Activated naive CD4-positive, alpha-beta T cell treated with anti-CD3 and anti-CD28 coated beads, Interleukin-2, amount 50 U/mL, for 72 hours (primary cell): ENCODE results near the gene OR1N1. TPM values are rescaled to one million over a fixed set of nuclear protein-coding genes. Genes with fewer than 3 reads are reported as not detected.
A peak's percentile ranks its signal among the peaks of the same experiment; 100 is the strongest.
"Not testable (repeated sequence)": the region's sequence is repeated elsewhere in the genome, so short reads cannot be mapped to it uniquely, and the experiment has no call there.

ENCODE experiments used
- ATAC-seq, 2 donors: fragments of 150-1000 bp; cut with Tn5 transposase; 2 replicates each; pipeline ENCODE4 v1.10.0; 2021; ENCODE audit warnings: mild to moderate bottlenecking in 2 of 2, moderate library complexity in 2 of 2
- DNase-seq, 2 donors: peaks; one replicate each; pipeline ENCODE4 v3.0.0; 2021 to 2022; ENCODE audit warnings: low spot score in 2 of 2
- H3K27ac Mint-ChIP-seq, 2 donors: one replicate each; pipeline ENCODE4 v1.8.0; 2022; ENCODE audit warnings: mild to moderate bottlenecking in 2 of 2, mixed read lengths in 2 of 2
- H3K36me3 Mint-ChIP-seq, 2 donors: one replicate each; pipeline ENCODE4 v1.8.0; 2022; ENCODE audit warnings: mixed read lengths in 2 of 2
- H3K9me3 Mint-ChIP-seq, 2 donors: one replicate each; pipeline ENCODE4 v1.8.0; 2022; ENCODE audit warnings: mixed read lengths in 2 of 2
- total RNA-seq, 2 donors: library from RNA; stranded (reverse); gene quantifications; one replicate each; pipeline ENCODE4 v1.2.3, GENCODE V29; 2022

Gene OR1N1
- not detected for total RNA-seq

- no peak within 1 kb of the TSS for H3K27ac Mint-ChIP-seq
- H3K9me3 Mint-ChIP-seq = no peaks in the 10 kb centered on the region
- DNase-seq (no peak), ATAC-seq (no peak)
- no peaks in the 10 kb centered on the region for H3K36me3 Mint-ChIP-seq
Observed at GRCh38 chr9:122527193-122527592, at the start of gene OR1N1. Gene OR1N1, minus strand, starts transcription at chr9:122527293. Its CDS starts 0 bp downstream, at chr9:122527293.

- no peak for DNase-seq
- Mint-ChIP-seq H3K27ac (peak overlapping the region; percentile 21 to 61), H3K9me3 (no peaks in the 10 kb centered on the region), H3K36me3 (no peaks in the 10 kb centered on the region)
- ATAC-seq = peak; percentile 73 to 99
Observed at GRCh38 chr9:122572456-122572855, 45.4 kb upstream of the OR1N1 start.

- Mint-ChIP-seq H3K27ac (no peak overlapping the region), H3K9me3 (no peaks in the 10 kb centered on the region), H3K36me3 (no peaks in the 10 kb centered on the region)
- DNase-seq (no peak), ATAC-seq (no peak)
Observed at GRCh38 chr9:122567901-122568300, 40.8 kb upstream of the OR1N1 start.

- no peak overlapping the region for H3K27ac Mint-ChIP-seq
- peaks cover 0 to 4% of the 10 kb centered on the region in 2 donors for H3K9me3 Mint-ChIP-seq
- ATAC-seq (peak; percentile 20 to 35), DNase-seq (no peak)
- H3K36me3 Mint-ChIP-seq = no peaks in the 10 kb centered on the region
Observed at GRCh38 chr9:122562134-122562760, 35.2 kb upstream of the OR1N1 start.

- H3K9me3 Mint-ChIP-seq = peaks cover 0 to 4% of the 10 kb centered on the region in 2 donors
- H3K36me3 Mint-ChIP-seq = no peaks in the 10 kb centered on the region
- no peak overlapping the region for H3K27ac Mint-ChIP-seq
- DNase-seq (no peak), ATAC-seq (no peak)
Observed at GRCh38 chr9:122561446-122561845, 34.4 kb upstream of the OR1N1 start.

- no peaks in the 10 kb centered on the region for H3K9me3 Mint-ChIP-seq
- no peak within 1 kb of the TSS for H3K27ac Mint-ChIP-seq
- H3K36me3 Mint-ChIP-seq = no peaks in the 10 kb centered on the region
- DNase-seq (no peak), ATAC-seq (no peak)
Observed at GRCh38 chr9:122552812-122553211, 25.7 kb upstream of the OR1N1 start, which contains the start of gene OR1N2. Gene OR1N2, plus strand, starts transcription at chr9:122553112. Its CDS starts 100 bp downstream, at chr9:122553212.

GRCh38 chr9:122551371-122551770 lies 24.3 kb upstream of the OR1N1 start:
- Mint-ChIP-seq H3K27ac (no peak overlapping the region), H3K9me3 (no peaks in the 10 kb centered on the region), H3K36me3 (no peaks in the 10 kb centered on the region)
- DNase-seq (no peak), ATAC-seq (no peak)

- Mint-ChIP-seq H3K9me3 (no peaks in the 10 kb centered on the region), H3K27ac (no peak overlapping the region), H3K36me3 (no peaks in the 10 kb centered on the region)
- no peak for DNase-seq
- ATAC-seq = no peak
Observed at GRCh38 chr9:122546196-122546595, 19.1 kb upstream of the OR1N1 start.

- DNase-seq = no peak
- Mint-ChIP-seq H3K36me3 (peaks cover 0 to 7% of the 10 kb centered on the region in 2 donors), H3K27ac (no peak overlapping the region), H3K9me3 (peaks cover 6 to 7% of the 10 kb centered on the region in 2 donors)
- ATAC-seq = no peak
Observed at GRCh38 chr9:122538757-122539156, 11.7 kb upstream of the OR1N1 start.

GRCh38 chr9:122537066-122537465 lies 10.0 kb upstream of the OR1N1 start:
- not testable (repeated sequence) for H3K9me3 Mint-ChIP-seq, H3K27ac Mint-ChIP-seq, DNase-seq, H3K36me3 Mint-ChIP-seq, ATAC-seq

- H3K9me3 Mint-ChIP-seq = peaks cover 6 to 7% of the 10 kb centered on the region in 2 donors
- DNase-seq = no peak
- ATAC-seq = no peak
- H3K27ac Mint-ChIP-seq = no peak overlapping the region
- H3K36me3 Mint-ChIP-seq = peaks cover 0 to 7% of the 10 kb centered on the region in 2 donors
Observed at GRCh38 chr9:122536134-122536533, 9.0 kb upstream of the OR1N1 start.

GRCh38 chr9:122531157-122531556 lies 4.1 kb upstream of the OR1N1 start:
- DNase-seq, H3K27ac Mint-ChIP-seq, H3K9me3 Mint-ChIP-seq, H3K36me3 Mint-ChIP-seq, ATAC-seq: not testable (repeated sequence)

GRCh38 chr9:122526602-122527001 lies 491 bp downstream of the OR1N1 start:
- H3K36me3 Mint-ChIP-seq = no peaks in the 10 kb centered on the region
- H3K9me3 Mint-ChIP-seq = no peaks in the 10 kb centered on the region
- DNase-seq = no peak
- peak; percentile 40 to 48 for ATAC-seq
- no peak overlapping the region for H3K27ac Mint-ChIP-seq

- no peak for ATAC-seq
- no peaks in the 10 kb centered on the region for H3K36me3 Mint-ChIP-seq
- no peak for DNase-seq
- H3K9me3 Mint-ChIP-seq = no peaks in the 10 kb centered on the region
- no peak overlapping the region for H3K27ac Mint-ChIP-seq
Observed at GRCh38 chr9:122519376-122519775, 7.7 kb downstream of the OR1N1 start.

- H3K27ac Mint-ChIP-seq = no peak within 1 kb of the TSS
- H3K9me3 Mint-ChIP-seq = no peaks in the 10 kb centered on the region
- ATAC-seq (no peak), DNase-seq (no peak)
- no peaks in the 10 kb centered on the region for H3K36me3 Mint-ChIP-seq
Observed at GRCh38 chr9:122518841-122519240, 8.3 kb downstream of the OR1N1 start, which contains the start of gene OR1J4. Gene OR1J4, plus strand, starts transcription at chr9:122519141. Its CDS starts 0 bp downstream, at chr9:122519141.

GRCh38 chr9:122518226-122518625 lies 8.9 kb downstream of the OR1N1 start:
- H3K9me3 Mint-ChIP-seq = no peaks in the 10 kb centered on the region
- H3K27ac Mint-ChIP-seq = no peak overlapping the region
- H3K36me3 Mint-ChIP-seq = no peaks in the 10 kb centered on the region
- ATAC-seq = no peak
- DNase-seq = no peak

GRCh38 chr9:122510502-122510901 lies 16.6 kb downstream of the OR1N1 start, which contains the start of gene OR1J2:
Gene OR1J2, plus strand, starts transcription at chr9:122510802. Its CDS starts 0 bp downstream, at chr9:122510802.
- no peak for DNase-seq
- Mint-ChIP-seq H3K36me3 (no peaks in the 10 kb centered on the region), H3K9me3 (no peaks in the 10 kb centered on the region), H3K27ac (peak within 1 kb of the TSS in 1 of 2 donors; percentile 67)
- no peak for ATAC-seq

- ATAC-seq = no peak
- no peak for DNase-seq
- H3K9me3 Mint-ChIP-seq = no peaks in the 10 kb centered on the region
- no peak overlapping the region for H3K27ac Mint-ChIP-seq
- H3K36me3 Mint-ChIP-seq = no peaks in the 10 kb centered on the region
Observed at GRCh38 chr9:122506964-122507363, 20.1 kb downstream of the OR1N1 start.
